GM21447 (cell line): ENCODE data around the gene TPSAB1.

ENCODE experiments used
- ATAC-seq: cut with Tn5 transposase; IDR thresholded peaks from one replicate; pipeline ENCODE4 v1.9.1; 2021; ENCODE audit not compliant: unreplicated experiment

The TPSAB1 gene

DNA sequence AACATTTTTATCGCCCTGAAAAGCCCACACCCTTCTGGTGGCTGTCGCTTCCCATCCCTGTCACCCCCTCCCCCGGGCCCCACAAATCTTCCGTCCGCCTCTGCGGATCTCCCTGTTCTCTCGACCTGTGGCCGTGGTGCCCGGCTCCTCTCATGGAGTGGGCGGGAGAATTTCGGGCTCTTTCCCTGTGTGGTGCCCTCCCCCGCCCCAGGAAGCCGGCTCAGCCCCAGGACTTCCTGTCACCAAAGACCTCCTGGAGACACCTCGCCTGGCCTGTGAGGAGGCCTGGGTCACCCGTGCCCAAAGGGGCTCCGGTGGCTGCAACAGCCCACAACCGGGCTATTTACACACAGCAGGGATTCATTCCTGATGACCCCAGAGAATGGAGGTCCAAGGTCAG is 42.8 kb downstream of the TPSAB1 start:
- ATAC-seq, result no peak

DNA sequence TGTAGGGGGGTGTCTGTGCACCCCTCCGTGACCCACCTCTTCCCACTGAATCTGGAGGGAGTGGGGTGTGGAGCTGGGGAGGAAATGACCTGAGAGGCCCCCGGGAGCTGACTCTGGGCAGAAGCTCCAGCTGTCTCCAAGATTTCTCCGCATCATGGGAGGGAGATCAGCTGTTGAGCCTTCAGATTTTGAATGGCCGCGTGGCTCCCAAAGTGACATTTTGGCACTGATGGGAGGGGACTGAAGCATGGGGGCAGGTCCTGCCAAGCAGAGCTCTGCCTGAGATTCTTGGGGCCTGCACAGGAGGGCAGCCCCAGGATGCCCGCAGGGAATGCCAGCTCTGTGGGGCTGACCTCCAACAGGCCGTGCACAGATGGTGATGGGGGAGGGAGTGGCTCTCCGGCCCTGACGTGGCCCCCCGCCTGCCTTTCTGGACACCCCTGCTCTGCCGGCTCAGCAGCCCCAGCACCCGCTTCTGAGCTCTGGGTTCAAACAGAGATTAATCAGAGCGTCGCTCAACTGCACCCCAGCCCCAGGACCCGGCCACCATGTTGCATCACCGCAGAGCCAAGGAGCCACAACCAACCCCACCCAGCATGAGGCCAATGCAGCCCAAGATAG is 43.6 kb downstream of the TPSAB1 start:
- no peak for ATAC-seq

- no peak for ATAC-seq
Measured at GRCh38 chr16:1285669-1286512, 45.4 kb downstream of the TPSAB1 start.

DNA sequence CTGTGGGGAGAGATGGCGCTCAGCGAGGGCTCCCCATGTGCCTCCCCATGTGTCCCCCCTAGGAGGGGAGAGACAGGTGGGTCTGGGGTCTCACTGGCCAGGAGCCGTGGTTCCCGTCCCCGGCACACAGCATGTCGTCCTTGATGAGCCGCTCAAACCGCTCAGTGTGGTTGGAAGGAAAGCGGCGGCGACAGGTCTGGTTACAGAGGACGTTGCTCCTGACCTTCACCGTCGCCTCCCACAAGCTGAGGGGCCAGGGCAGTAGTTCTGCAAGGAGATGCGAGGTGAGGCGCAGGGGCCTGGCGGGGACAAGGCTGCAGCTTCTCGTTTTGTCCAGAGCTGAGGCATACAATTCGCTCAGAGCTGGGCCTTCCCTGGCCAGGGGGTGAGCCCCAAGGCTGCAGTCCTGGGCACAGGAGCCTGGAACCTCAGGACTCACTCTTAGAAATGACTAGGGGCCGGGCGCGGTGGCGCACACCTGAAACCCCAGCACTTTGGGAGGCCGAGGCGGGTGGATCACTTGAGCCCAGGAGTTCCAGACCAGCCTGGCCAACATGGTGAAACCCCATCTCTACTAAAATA is 46.1 kb downstream of the TPSAB1 start:
- ATAC-seq, result no peak

- ATAC-seq, result no peak
Measured at GRCh38 chr16:1287982-1288670, 47.6 kb downstream of the TPSAB1 start.

DNA sequence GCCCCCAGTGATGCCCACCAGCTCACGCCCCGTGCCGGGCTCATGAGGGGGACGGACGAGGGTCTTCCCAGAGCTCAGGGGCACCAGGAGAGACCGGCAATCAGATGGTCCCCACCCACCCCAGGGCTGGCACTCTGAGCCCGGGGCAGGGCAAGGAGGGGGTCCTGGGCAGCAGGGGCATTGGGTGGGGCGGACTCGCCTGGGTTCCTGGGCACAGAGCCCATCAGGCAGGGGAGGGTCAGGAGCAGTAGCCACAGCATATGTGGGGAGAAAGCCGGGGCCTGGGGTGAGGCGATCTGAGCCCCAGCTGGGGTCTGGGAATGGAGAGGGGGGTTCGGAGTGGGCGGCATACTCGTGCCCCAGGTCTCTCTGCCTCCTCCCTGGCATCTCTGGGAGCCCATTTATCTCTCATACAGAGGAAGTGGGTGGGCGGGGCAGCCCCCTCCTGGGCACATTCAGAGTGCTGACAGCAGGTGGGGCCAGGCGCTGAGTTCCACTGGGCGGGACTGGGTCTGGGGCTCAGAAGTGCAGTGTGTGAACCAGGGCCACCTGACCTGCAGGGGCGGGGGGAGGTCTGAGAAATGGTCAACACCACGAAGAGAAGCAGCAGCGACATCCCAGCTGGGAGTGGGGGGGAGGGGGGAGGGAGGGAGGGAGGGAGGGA is 48.4 kb downstream of the TPSAB1 start:
- no peak for ATAC-seq

DNA sequence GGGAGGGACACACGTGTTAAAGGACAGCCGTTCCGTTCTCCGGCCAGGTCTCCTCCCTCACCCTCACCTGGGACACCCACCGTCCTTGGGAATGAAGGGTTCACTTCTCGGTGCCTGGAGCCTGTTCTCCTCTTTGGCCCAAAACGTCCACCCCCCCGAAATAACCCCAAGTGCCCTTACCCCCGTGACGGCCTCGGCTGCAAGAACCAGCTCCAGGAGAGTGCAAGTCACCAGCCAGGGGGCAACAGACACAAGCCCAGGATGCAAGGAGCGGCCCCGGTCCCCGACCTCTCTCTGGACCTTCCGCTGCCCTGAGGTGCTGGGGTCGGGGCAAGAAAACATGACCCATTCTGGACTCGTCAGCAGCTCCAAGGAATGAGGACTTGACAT is 49.0 kb downstream of the TPSAB1 start:
- no peak for ATAC-seq

DNA sequence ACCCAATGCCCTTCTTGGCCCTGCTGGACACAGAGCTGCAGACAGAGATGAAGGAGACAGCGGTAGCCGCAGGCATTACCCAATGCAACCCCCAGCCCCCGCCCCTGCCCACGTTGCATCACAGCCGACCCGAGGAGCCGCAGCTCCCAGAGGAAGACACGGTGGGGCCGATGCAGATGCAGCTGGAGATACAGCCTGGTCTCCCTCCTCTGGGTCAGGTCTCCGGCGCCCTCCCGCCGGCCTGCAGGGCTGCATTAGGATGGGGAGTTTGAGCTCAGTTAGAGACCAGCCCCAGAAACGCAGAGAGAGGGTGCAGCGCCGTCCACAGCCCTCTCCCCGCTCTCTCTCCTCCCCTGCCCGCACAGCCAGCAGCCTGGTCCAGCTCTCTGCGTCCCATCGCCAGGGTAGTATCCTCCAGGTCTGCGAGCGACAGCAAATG is 49.6 kb downstream of the TPSAB1 start:
- no peak for ATAC-seq

DNA sequence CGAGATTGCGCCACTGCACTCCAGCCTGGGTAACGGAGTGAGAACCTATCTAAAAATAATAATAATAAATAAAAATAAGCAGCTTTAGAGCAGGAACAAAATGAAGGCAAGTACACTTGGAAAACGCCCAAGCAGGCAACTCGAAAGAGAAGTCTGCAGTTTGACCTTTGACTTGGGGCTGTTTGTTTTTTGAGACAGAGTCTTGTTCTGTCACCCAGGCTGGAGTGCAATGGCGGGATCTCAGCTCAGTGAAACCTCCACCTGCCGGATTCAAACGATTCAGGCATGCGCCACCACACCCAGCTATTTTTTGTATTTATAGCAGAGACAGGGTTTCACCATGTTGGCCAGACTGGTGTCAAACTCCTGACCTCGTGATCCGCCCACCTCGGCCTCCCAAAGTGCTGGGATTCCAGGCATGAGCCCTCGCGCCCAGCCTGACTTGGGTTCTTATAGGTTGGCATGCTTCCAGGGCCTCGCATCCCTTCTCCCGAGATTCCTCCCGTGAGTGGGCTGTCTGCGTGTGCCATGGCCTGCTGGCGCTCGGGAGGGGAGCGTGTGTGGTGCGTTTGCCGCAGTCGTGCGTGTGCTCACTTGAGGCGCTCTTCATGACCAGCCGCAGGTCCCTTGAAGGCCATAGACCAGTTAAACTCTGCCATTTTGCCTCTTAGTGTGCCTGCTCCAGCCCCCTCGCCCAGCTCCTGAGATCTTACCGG is 50.5 kb downstream of the TPSAB1 start:
- no peak for ATAC-seq

DNA sequence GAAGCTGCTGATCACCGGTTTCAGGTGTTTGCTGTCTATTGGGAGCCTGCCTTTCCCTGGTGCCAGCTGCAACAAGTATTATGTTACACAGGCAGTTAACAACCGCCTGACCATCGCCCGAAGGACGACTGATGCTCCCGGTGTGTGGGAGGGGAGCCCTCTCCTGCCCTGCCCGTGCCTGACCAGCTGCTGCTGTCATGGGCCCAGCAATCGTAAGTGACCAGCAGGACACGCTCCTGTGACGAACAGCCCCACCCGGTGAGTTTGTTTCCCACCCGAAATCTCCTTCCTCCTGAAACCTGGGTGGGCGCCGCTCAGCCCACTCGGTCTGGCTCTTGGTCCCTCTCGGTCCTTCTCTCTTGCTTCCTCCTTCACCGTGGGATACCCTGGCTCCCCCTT is 51.1 kb downstream of the TPSAB1 start:
- no peak for ATAC-seq
